GM19468 (cell line): ENCODE data around the gene FLVCR1.

Source experiments
- ATAC-seq: cut with Tn5 transposase; IDR thresholded peaks from one replicate; pipeline ENCODE4 v1.9.1; 2021; ENCODE audit warnings: mild to moderate bottlenecking, moderate library complexity, moderate number of reproducible peaks; ENCODE audit not compliant: unreplicated experiment; ENCODE audit errors: extremely low read depth

FLVCR1 gene

DNA sequence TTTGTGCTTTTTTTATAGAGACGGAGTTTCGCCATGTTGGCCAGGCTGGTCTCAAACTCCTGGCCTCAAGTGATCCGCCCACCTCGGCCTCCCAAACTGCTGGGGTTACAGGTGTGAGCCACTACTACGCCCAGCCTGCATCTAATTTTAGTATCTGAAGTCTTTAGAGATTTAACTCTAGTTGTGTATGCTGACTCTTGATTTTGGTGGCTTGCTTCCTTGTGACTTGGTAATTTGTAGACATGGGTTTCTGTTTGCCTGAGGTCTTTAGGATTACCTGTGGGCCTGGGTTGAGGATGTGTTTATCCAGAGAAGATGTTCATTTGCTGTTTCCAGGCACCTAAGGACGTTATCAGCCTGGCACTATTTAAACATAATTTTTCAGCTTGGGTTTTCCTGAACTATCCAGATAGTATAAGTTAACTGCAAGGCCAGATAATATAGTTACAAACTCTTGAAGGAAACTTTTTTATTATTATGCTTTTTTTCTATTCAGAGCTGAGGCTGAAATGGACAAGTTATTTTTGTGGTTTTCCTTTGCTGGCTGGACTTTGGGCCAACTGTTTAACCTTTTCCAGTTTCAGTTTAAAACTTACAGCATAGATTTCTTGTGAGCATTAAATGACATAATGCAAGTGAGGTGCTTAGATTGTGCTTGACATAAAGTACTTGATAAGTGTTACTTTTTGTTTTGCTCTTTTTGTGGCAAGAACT lies 84.8 kb downstream of the FLVCR1 start:
- no peak for ATAC-seq

DNA sequence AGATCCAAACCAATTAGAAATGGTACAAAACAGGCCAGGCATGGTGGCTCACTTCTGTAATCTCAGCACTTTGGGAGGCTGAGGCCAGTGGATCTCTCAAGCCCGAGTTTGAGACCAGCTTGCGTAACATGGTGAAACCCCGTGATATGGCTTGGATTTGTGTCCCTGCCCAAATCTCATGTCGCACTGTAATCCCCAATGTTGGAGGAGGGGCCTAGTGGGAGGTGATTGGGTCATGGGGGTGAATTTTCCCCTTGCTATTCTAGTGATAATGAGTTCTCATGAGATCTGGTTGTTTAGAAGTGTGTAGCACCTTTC lies 85.3 kb downstream of the FLVCR1 start:
- no peak for ATAC-seq

GRCh38 chr1:212944229-212944901 lies 86.3 kb downstream of the FLVCR1 start:
- ATAC-seq = no peak

GRCh38 chr1:212945056-212945455 lies 87.0 kb downstream of the FLVCR1 start:
- no peak for ATAC-seq

GRCh38 chr1:212945463-212946160 lies 87.5 kb downstream of the FLVCR1 start:
- ATAC-seq = no peak

DNA sequence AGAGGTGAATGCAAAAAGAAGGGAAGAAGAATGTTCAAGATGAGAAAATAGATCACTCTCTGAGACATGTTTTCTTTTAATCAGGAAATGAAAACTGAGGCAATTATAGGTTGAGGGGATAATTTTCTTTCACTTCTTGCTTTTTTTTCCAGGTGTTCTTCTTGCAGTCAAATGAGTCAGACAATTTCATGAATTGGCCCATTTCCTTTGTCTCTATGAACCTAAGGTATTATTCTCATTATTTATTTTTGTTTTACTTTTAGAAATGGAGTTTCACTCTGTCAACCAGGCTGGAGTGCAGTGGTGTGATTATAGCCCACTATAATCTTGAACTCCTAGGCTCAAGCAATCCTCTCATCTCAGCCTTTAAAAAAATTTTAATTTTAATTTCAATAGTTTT lies 88.8 kb downstream of the FLVCR1 start:
- no peak for ATAC-seq
